Fibroblast of skin of right biceps (primary cell): ENCODE measurements around the gene MRPL30.
A peak's percentile ranks its signal among the peaks of the same experiment; 100 is the strongest.
"Not testable (repeated sequence)": the region's sequence is repeated elsewhere in the genome, so short reads cannot be mapped to it uniquely, and the experiment has no call there.

Source experiments
- DNase-seq: peaks from one replicate; pipeline ENCODE4 v3.0.0-alpha.2; 2013

Gene MRPL30

DNA sequence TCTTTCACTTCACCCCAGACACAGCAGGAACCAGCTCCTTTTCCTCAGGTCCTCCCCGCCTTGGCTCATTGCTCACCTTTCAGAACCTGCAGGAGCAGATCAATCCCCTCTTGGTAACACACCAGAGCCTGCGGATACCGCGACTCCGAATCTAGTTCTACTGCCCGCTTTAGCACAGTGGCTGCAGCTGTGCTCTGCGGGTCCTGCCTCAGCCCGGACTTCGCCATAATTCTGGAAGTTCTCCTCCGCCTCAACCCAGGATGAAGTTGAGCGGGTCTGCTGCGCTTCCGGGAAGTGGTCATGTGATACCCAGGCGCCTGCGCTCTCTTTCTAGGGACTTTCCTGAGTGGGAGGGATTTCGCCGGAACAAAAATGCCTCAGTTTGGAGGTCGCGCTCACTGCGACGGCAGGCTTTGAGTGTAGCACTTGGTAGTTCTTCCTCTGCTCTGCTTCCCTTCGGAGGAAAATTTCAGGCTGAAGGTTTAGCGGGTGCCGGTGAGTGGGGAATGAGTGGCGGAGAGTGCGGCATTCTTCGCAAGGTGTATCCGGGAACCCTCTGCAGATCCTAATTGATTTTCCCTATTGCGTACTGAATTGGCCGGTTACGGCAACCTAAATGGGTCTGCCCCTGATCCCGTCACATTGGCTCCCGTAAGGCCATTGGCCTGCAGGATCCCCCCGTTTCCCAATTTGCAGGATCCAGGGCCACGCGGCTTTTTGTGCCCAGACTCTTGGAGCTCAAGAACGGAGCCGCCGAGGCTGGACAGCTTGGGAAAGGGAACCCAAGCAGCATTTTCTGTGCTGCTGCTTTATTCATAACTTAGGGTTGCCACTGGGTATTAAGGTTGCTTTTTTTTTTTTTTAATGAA lies at the start of gene MRPL30, which contains the start of gene MITD1:
TSS of gene MRPL30 (plus strand) at position 430 of the 869 bp plus-strand sequence. CDS start 5,020 bp downstream, outside the sequence.
TSS of gene MITD1 (minus strand) at position 304 of the 869 bp plus-strand sequence. CDS start at position 227, 77 bp downstream.
- DNase-seq: peak; percentile 95

DNA sequence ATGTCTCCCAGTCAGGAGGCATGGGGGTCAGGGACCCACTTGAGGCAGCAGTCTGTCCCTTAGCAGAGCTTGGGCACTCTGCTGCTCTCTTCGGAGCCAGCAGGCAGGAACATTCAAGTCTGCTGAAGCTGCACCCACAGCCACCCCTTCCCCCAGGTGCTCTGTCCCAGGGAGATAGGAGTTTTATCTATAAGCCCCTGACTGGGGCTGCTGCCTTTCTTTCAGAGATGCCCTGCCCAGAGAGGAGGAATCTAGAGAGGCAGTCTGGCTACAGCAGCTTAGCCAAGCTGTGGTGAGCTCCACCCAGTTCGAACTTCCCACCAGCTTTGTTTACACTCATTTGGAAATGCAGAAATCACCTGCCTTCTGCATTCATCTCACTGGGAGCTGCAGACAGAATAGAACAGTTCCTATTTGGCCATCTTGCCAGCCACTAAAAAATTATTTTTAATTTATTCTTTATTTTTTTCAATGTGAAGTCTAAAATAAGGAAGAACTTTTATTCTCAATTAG lies 45.9 kb upstream of the MRPL30 start:
- not testable (repeated sequence) for DNase-seq

DNA sequence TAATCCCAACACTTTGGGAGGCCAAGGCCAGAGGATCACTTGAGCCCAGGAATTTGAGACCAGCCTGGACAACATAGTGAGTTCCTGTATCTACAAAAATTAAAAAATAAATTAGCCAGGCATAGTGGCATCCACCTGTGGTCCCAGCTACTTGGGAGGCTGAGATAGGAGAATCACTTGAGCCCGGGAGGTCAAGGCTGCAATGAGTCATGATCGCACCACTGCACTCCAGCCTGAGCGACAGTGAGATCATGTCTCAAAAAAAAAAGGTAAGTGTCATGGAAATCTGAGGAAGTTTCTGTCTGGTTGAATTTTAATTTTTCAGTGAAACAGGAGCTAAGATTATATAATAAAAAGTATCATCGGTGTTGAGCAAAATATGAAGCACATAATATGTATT lies 42.0 kb upstream of the MRPL30 start:
- no peak for DNase-seq

GRCh38 chr2:99140056-99140859 lies 40.7 kb upstream of the MRPL30 start:
- DNase-seq: peak; percentile 10

GRCh38 chr2:99140860-99141109 lies 40.2 kb upstream of the MRPL30 start:
- no peak for DNase-seq

GRCh38 chr2:99141110-99142108 lies 39.6 kb upstream of the MRPL30 start, which contains the start of gene C2orf15:
Gene C2orf15 (plus strand): TSS chr2:99141707. CDS start chr2:99150559, 8,852 bp downstream.
- DNase-seq: peak; percentile 79

- DNase-seq: peak; percentile 30
Measured at GRCh38 chr2:99150706-99151105, 30.3 kb upstream of the MRPL30 start.

DNA sequence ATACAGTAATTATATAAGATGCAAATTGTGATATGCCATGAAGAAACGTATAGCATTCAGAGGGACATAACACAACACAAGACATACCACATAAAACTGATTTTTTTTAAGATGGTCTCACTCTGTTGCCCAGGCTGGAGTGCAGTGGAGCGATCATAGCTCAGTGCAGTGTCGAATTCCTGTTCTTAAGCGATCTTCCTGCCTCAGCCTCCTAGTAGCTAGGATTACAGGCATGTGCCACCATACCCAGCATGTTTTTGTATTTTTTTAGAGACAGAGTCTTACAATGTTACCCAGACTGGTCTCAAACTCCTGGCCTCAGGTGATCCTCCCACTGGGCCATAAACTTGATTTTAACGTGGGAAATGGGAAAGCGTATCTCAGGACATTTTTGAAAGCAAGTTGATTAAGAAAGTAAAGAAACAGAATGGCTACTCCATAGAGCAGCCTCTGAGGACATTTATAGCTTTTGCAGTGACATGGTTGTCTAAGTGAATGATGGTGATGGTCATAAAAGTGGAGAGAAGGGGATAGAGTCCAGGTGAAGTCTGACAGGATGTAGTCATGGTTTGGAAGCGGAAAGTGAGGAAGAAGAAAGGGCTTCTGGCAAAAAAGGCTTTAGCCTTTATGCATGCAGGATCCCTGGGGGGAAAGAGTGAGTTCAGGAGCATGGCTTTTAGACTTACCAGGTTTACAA lies 28.6 kb upstream of the MRPL30 start:
- no peak for DNase-seq

DNA sequence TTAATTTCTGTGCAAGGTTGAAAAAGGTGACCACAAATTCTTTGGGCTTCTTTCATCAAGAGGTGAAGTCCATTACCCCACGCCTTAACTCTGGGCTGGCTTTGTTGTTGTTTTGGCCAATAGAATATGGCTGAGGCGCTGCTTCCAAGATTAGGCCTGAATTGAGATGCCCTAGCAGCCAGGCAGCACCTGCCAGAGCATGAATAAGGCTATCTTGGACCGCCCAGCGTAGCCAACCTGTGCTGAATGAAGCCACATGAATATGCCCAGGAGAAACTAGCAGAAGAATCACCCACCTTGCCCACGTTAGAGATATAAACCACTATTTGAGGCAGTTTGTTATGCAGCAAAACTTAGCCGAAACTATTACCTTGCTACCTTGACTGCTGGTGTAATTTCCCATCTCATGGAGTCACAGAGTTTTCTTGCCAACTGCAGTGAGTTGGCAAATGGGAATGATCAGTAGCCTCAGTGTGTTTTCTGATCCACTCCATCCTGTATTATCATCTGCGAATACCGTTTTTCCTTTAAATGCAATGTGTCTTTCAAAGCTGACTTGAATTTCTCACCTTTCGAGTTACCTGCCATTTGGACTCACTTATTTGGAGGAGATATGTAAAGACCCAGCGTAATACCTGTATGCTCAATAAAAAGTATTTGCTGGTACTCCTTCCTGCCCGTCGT lies 26.9 kb upstream of the MRPL30 start:
- DNase-seq: peak; percentile 5

GRCh38 chr2:99154643-99155536 lies 26.1 kb upstream of the MRPL30 start, which contains the start of the genes LIPT1 and TSGA10:
Gene LIPT1 (plus strand): TSS chr2:99154967. CDS start chr2:99161958, 6,991 bp downstream.
Gene TSGA10 (minus strand): TSS chr2:99154942. CDS start chr2:99109439, 45,503 bp downstream.
- DNase-seq: peak; percentile 87

- no peak for DNase-seq
Measured at GRCh38 chr2:99156891-99157290, 24.1 kb upstream of the MRPL30 start.

DNA sequence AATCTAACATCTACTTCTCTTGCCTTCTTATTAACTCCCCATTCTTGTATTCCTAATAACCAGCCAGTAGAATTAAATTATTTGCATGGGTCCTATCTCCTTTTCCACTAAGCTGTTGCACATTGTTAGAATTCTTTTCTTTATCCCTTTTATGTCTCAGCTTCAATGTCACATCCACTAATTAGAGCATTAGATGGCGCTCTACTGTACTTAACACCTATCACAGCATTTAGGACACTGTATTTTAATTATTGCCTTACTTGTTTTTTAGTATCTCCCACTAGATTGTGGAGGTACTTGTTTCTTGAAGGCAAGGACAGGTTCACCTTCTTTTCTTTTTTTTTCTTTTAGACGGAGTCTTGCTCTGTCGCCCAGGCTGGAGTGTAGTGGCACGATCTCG lies 22.4 kb upstream of the MRPL30 start:
- DNase-seq: no peak

DNA sequence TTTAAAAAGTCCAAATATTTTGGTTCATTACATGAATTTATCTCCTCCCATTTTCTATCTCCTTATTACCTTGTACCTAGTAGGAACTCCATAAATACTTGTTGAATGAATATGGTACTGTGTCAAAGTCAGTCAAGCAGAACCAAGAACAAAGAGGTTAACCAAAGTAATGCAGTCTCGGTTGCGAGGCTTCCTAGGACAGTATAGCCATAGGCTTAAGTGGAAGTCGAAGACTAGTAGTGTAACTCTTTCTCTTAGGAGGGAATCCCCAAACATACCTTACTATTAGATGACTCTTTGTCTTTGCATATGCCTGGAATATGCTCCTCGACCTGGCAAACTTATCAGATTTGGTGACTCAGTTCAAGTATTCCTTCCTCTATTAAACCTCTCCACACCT lies 21.4 kb upstream of the MRPL30 start:
- no peak for DNase-seq

- DNase-seq: no peak
Measured at GRCh38 chr2:99166218-99166617, 14.8 kb upstream of the MRPL30 start.

- DNase-seq: no peak
Measured at GRCh38 chr2:99169534-99169933, 11.4 kb upstream of the MRPL30 start.

DNA sequence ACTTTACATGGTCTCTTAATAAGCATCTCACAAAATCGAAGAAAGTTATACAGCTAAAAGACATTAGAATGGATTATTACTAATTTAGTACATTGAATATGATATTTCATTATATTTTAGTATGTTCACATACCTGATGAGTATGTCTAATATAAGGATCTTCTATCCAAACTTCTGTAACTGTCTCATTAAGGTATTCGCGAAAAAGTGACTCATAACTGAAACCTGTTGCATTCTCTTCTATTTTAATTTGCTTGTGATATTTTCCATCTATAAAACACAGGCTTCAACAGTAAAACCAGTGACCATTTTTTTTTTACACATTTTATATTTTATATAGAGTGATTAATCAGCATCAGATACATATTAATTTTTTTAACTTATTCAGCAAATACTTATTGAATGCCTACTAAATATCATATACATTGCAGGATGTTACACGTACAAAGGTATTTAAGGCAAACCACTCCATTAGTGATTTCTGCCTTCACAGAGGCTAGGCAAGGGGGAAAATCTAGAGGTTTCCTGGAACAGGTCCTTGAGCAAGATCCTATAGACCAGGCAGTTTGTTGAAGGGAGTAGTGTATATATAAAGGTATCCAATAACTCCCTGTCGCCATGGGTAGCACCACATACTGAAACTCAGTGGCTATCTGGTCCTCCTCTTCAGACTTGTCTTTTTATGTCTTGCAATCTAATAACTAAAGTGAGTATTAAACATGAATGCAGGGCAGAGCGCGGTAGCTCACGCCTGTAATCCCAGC lies 9.4 kb upstream of the MRPL30 start:
- no peak for DNase-seq

DNA sequence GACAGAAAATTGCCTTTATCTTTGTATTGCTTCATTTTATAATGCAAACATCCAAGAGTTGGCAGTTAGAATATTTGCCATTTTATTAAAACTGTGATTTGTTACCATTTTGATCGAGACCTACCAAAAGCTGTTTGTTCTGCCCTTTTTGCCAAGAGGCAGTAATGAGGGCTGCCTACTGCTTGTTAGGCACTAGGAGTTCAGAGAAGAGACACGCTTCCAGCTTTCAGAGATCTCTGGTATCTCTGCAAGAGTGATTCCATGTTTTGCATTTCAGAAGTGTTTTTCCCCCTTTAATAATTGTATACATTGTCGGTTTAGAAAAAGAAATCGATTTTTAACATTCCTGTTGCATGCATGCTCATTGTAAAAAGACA lies 628 bp downstream of the MRPL30 start:
- DNase-seq: no peak

DNA sequence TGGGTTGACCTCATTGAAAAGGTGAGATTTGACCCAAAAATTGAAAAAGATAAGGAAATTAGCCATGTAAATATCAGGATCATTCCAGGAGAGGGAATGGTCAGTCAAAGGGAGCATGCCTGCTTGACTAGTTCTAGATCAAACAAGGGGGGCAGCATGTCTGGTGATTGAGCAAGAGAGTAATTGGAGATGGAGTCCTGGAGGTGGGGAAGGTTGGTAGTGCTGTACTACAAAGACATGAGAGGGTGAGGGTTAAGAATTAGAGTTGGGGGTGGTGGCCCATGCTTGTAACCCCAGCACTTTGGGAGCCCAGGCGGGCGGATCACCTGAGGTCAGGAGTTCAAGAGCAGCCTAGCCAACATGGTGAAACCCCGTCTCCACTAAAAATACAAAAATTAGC lies 2.0 kb downstream of the MRPL30 start:
- no peak for DNase-seq

GRCh38 chr2:99184811-99185210 lies 3.8 kb downstream of the MRPL30 start:
- DNase-seq: no peak
